ENCODE measurements around the gene MNAT1.

GRCh38 chr14:60744566-60744965, 10.0 kb downstream of the MNAT1 start:
- TF ChIP-seq CTCF (IDR thresholded peaks at IDR 0.05) (no peak), POLR2A (IDR thresholded peaks at IDR 0.05) (no peak)
